Liver (tissue), 9 donors: ENCODE results near the gene HIP1. TPM values are rescaled to one million over a fixed set of nuclear protein-coding genes. Genes with fewer than 3 reads are reported as not detected.
"Not testable (repeated sequence)": the region's sequence is repeated elsewhere in the genome, so short reads cannot be mapped to it uniquely, and the experiment has no call there.

Experiments
- DNase-seq: peaks from one replicate; pipeline ENCODE4 v3.0.0-alpha.2; 2017; ENCODE audit warnings: low spot score
- H3K27ac ChIP-seq, 2 donors: one replicate each; pipeline ENCODE4 v1.7.0; 2013; ENCODE audit warnings: inconsistent platforms in 2 of 2, low read length in 2 of 2, control low read depth in 1 of 2, low read depth in 1 of 2, mild to moderate bottlenecking in 1 of 2
- H3K27me3 ChIP-seq, 4 donors: one replicate each; pipeline versions ENCODE4 v1.6.1 to v1.7.0; 2013; ENCODE audit warnings: low read length in 3 of 4, inconsistent platforms in 1 of 4, mild to moderate bottlenecking in 1 of 4, moderate library complexity in 1 of 4; ENCODE audit not compliant: control insufficient read depth in 4 of 4, insufficient read depth in 4 of 4
- H3K36me3 ChIP-seq, 4 donors: one replicate each; pipeline versions ENCODE4 v1.6.1 to v1.7.0; 2013; ENCODE audit warnings: low read length in 3 of 4, mild to moderate bottlenecking in 3 of 4, low read depth in 1 of 4, moderate library complexity in 1 of 4; ENCODE audit not compliant: control insufficient read depth in 4 of 4, insufficient read depth in 3 of 4
- H3K4me1 ChIP-seq, 4 donors: one replicate each; pipeline versions ENCODE4 v1.6.1 to v1.7.0; 2013; ENCODE audit warnings: low read length in 3 of 4, mild to moderate bottlenecking in 3 of 4, moderate library complexity in 1 of 4; ENCODE audit not compliant: control insufficient read depth in 4 of 4, insufficient read depth in 4 of 4
- H3K4me3 ChIP-seq, 3 donors: one replicate each; pipeline versions ENCODE4 v1.6.1 to v1.7.0; 2013; ENCODE audit warnings: low read length in 3 of 3, control low read depth in 1 of 3, low read depth in 1 of 3, mild to moderate bottlenecking in 1 of 3
- H3K9ac ChIP-seq, 2 donors: one replicate each; pipeline ENCODE4 v1.7.0; 2013; ENCODE audit warnings: low read length in 2 of 2, mild to moderate bottlenecking in 2 of 2, moderate library complexity in 2 of 2, control low read depth in 1 of 2, low read depth in 1 of 2
- H3K9me3 ChIP-seq, 4 donors: one replicate each; pipeline versions ENCODE4 v1.6.1 to v1.7.0; 2013; ENCODE audit warnings: low read length in 3 of 4; ENCODE audit not compliant: control insufficient read depth in 4 of 4
- EGR1 ChIP-seq, 2 donors: IDR thresholded peaks; 2 replicates each; pipeline ENCODE4 v1.6.1; 2016 to 2018; ENCODE audit warnings: antibody characterized with exemption in 2 of 2, low read depth in 2 of 2
- FOXA1 ChIP-seq: IDR thresholded peaks from 2 replicates; pipeline ENCODE4 v1.6.1; 2016; ENCODE audit warnings: antibody characterized with exemption
- GABPA ChIP-seq, 2 donors: IDR thresholded peaks in 1 of 2; conservative IDR thresholded peaks in 1 of 2; 2 replicates each; pipeline ENCODE4 v1.6.1; 2016; ENCODE audit warnings: antibody characterized with exemption in 2 of 2, mild to moderate bottlenecking in 1 of 2, moderate library complexity in 1 of 2
- HNF4A ChIP-seq, 2 donors: conservative IDR thresholded peaks; 2 replicates each; pipeline ENCODE4 v1.6.1; 2016; ENCODE audit warnings: antibody characterized with exemption in 2 of 2, mild to moderate bottlenecking in 2 of 2
- HNF4G ChIP-seq: IDR thresholded peaks from 2 replicates; pipeline ENCODE4 v1.6.1; 2016; ENCODE audit warnings: antibody characterized with exemption
- JUND ChIP-seq, 2 donors: IDR thresholded peaks; 2 replicates each; pipeline ENCODE4 v1.6.1; 2016; ENCODE audit warnings: antibody characterized with exemption in 2 of 2
- NR2F2 ChIP-seq: IDR thresholded peaks from 2 replicates; pipeline ENCODE4 v1.6.1; 2016; ENCODE audit warnings: antibody characterized with exemption
- RAD21 ChIP-seq, 2 donors: IDR thresholded peaks; 2 replicates each; pipeline ENCODE4 v1.6.1; 2016; ENCODE audit warnings: antibody characterized with exemption in 2 of 2, mild to moderate bottlenecking in 2 of 2
- RXRA ChIP-seq, 2 donors: IDR thresholded peaks; 2 replicates each; pipeline ENCODE4 v1.6.1; 2017 to 2018; ENCODE audit warnings: antibody characterized with exemption in 2 of 2, mild to moderate bottlenecking in 1 of 2
- SP1 ChIP-seq: IDR thresholded peaks from 2 replicates; pipeline ENCODE4 v1.6.1; 2018; ENCODE audit warnings: antibody characterized with exemption, mild to moderate bottlenecking
- TAF1 ChIP-seq: conservative IDR thresholded peaks from 2 replicates; pipeline ENCODE4 v1.6.1; 2016; ENCODE audit warnings: antibody characterized with exemption, mild to moderate bottlenecking
- YY1 ChIP-seq: IDR thresholded peaks from 2 replicates; pipeline ENCODE4 v1.6.1; 2016; ENCODE audit warnings: antibody characterized with exemption, mild to moderate bottlenecking
- WGBS: extraction: QIAGEN DNeasy Blood & Tissue Kit; methylation state at CpG from one replicate; pipeline ENCODE4 v1.1.7; 2013; 5-methylcytosine and 5-hydroxymethylcytosine counted together
- polyA plus RNA-seq, 2 donors: library from polyadenylated mRNA; stranded (reverse) in 1 of 2; unstranded in 1 of 2; fragments of 200-250 nt in 1 of 2; fragments of >200 nt in 1 of 2; fragmentation: Nextera tagmentation in 1 of 2; extraction: Ambion mirVana in 1 of 2; gene quantifications; one replicate each; pipeline versions ENCODE4 v1.2.1 to v1.2.3, GENCODE V29; 2013 to 2015
- total RNA-seq, 2 donors: library from RNA; depleted of rRNA; stranded (reverse); fragments of >200 nt; gene quantifications; one replicate each; pipeline ENCODE4 v1.2.3, GENCODE V29; 2014
- TF ChIP-seq, protein P1 (sequence below): fragments of 150-350 bp; IDR thresholded peaks from 2 replicates; pipeline ENCODE4 v1.5.1; 2017; ENCODE audit warnings: improper control_type of control experiment, low read depth, low read length; ENCODE audit not compliant: missing input control
- TF ChIP-seq, protein P2 (sequence below): IDR thresholded peaks from 2 replicates; pipeline ENCODE4 v1.6.1; 2016; ENCODE audit warnings: antibody characterized with exemption, mild to moderate bottlenecking
- TF ChIP-seq, protein P3 (sequence below): IDR thresholded peaks from 2 replicates; pipeline ENCODE4 v1.6.1; 2016; ENCODE audit warnings: antibody characterized with exemption
- TF ChIP-seq, protein P4 (sequence below): IDR thresholded peaks from 2 replicates; pipeline ENCODE4 v1.6.1; 2016; ENCODE audit warnings: antibody characterized with exemption
- TF ChIP-seq, protein P5 (sequence below): IDR thresholded peaks from 2 replicates; pipeline ENCODE4 v1.6.1; 2016; ENCODE audit warnings: antibody characterized with exemption
- donor health status: healthy.
- donor health status: healthy.
- donor health status: healthy.
- donor health status: healthy.
- donor health status: healthy.

HIP1 gene
- total and polyA plus RNA-seq, 4 donors: 3.8 to 13.6 (median 7.8) TPM

DNA sequence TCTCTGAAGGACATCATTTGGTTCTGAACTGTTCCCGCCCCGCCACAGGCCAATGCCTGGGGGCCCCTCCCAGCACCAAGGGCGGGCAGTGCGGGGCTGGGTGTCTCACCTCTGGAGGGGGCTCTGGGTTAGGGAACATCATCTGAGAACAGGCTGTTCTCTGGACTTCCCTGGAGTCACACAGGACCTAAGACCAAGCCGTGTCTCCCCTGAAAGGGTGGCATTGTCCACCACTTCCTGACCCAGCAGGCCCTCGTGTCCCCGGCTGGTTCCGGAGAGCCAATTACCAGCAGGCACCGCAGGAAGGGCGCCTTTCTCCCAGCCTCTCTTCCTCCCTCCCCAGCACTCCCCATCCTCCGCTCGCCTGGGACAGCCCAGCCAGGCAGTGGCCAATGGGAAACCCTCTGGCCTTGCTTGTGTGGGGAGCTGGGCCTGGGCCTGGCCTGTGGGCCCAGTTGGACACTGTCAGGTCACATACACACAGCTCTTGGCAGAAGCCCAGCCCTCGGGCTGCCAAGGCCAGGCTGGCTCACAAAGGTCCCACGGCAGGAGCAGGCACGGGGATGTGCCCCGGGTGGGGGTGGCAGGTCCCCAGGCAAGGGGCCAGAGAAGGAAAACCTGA, 127.1 kb downstream of the HIP1 start (continued):
- TF ChIP-seq, protein P1, sequence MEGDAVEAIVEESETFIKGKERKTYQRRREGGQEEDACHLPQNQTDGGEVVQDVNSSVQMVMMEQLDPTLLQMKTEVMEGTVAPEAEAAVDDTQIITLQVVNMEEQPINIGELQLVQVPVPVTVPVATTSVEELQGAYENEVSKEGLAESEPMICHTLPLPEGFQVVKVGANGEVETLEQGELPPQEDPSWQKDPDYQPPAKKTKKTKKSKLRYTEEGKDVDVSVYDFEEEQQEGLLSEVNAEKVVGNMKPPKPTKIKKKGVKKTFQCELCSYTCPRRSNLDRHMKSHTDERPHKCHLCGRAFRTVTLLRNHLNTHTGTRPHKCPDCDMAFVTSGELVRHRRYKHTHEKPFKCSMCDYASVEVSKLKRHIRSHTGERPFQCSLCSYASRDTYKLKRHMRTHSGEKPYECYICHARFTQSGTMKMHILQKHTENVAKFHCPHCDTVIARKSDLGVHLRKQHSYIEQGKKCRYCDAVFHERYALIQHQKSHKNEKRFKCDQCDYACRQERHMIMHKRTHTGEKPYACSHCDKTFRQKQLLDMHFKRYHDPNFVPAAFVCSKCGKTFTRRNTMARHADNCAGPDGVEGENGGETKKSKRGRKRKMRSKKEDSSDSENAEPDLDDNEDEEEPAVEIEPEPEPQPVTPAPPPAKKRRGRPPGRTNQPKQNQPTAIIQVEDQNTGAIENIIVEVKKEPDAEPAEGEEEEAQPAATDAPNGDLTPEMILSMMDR: peak; percentile 3

DNA sequence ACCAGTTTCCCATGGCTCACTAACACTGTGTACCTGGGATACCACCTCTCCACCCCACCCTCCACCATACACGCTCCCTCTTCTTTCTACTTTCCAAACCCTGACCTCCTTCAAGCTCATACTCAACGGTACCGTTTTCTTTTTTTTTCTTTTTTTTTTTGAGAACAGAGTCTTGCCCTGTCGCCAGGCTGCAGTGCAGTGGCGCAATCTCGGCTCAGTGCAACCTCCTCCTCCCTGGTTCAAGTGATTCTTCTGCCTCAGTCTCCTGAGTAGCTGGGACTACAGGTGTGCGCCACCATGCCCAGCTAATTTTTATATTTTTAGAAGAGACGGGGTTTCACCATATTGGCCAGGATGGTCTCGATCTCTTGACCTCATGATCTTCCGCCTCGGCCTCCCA, 129.3 kb downstream of the HIP1 start:
- not testable (repeated sequence) for H3K9ac ChIP-seq, H3K27ac ChIP-seq, DNase-seq, H3K36me3 ChIP-seq, H3K27me3 ChIP-seq, H3K4me1 ChIP-seq, H3K4me3 ChIP-seq, H3K9me3 ChIP-seq
- 90% methylated on average over 11 of the region's 11 CpGs for WGBS

DNA sequence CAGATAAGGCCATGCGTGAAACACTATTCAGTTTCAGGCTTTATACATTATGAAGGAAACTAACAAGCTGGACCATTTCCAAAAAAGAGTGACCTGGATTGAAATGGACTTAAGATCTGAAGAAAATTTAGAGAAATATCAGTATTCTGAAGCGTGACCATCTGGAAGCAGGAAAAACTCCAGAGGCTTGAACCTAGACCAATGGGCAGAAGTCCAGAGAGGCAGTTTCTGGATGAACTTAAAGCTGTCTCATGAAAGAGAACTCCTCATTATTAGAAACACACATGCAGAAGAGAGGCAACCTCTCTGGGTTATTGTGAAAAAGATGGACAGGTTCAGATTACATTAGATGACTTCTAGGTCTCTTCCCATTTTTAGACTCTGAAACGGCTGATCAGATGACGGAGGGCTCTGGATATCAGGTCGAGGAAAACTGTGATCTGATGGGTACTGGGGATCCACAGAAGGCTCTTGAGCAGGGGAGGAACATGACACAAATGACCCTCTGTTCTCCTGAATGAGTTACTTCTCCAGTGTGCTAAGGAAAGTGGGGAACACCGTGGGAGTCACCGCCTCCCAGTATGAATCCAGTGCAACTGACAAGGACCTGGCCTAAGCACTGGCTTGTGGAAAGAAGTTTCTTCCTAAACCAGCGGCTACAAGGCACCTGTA, 130.2 kb downstream of the HIP1 start:
- WGBS: 91% methylated on average over 8 of the region's 8 CpGs
- H3K9me3 ChIP-seq: no peaks in the 10 kb centered on the region
- H3K4me1 ChIP-seq: peaks cover 0 to 10% (median 4%) of the 10 kb centered on the region in 4 donors
- no peak overlapping the region for H3K27ac ChIP-seq
- H3K9ac ChIP-seq: no peak overlapping the region
- no peak overlapping the region for H3K4me3 ChIP-seq
- DNase-seq: no peak
- H3K27me3 ChIP-seq: no peaks in the 10 kb centered on the region
- H3K36me3 ChIP-seq: no peaks in the 10 kb centered on the region
- TF ChIP-seq, protein P2, sequence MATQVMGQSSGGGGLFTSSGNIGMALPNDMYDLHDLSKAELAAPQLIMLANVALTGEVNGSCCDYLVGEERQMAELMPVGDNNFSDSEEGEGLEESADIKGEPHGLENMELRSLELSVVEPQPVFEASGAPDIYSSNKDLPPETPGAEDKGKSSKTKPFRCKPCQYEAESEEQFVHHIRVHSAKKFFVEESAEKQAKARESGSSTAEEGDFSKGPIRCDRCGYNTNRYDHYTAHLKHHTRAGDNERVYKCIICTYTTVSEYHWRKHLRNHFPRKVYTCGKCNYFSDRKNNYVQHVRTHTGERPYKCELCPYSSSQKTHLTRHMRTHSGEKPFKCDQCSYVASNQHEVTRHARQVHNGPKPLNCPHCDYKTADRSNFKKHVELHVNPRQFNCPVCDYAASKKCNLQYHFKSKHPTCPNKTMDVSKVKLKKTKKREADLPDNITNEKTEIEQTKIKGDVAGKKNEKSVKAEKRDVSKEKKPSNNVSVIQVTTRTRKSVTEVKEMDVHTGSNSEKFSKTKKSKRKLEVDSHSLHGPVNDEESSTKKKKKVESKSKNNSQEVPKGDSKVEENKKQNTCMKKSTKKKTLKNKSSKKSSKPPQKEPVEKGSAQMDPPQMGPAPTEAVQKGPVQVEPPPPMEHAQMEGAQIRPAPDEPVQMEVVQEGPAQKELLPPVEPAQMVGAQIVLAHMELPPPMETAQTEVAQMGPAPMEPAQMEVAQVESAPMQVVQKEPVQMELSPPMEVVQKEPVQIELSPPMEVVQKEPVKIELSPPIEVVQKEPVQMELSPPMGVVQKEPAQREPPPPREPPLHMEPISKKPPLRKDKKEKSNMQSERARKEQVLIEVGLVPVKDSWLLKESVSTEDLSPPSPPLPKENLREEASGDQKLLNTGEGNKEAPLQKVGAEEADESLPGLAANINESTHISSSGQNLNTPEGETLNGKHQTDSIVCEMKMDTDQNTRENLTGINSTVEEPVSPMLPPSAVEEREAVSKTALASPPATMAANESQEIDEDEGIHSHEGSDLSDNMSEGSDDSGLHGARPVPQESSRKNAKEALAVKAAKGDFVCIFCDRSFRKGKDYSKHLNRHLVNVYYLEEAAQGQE: no peak
- no peak for TF ChIP-seq NR2F2
- TF ChIP-seq, protein P3, sequence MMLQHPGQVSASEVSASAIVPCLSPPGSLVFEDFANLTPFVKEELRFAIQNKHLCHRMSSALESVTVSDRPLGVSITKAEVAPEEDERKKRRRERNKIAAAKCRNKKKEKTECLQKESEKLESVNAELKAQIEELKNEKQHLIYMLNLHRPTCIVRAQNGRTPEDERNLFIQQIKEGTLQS: no peak
- TF ChIP-seq, protein P4, sequence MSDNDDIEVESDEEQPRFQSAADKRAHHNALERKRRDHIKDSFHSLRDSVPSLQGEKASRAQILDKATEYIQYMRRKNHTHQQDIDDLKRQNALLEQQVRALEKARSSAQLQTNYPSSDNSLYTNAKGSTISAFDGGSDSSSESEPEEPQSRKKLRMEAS: no peak
- TF ChIP-seq TAF1: no peak
- TF ChIP-seq FOXA1: no peak
- no peak for TF ChIP-seq HNF4A (conservative IDR thresholded peaks at IDR 0.05)
- no peak for TF ChIP-seq YY1
- TF ChIP-seq, protein P5, sequence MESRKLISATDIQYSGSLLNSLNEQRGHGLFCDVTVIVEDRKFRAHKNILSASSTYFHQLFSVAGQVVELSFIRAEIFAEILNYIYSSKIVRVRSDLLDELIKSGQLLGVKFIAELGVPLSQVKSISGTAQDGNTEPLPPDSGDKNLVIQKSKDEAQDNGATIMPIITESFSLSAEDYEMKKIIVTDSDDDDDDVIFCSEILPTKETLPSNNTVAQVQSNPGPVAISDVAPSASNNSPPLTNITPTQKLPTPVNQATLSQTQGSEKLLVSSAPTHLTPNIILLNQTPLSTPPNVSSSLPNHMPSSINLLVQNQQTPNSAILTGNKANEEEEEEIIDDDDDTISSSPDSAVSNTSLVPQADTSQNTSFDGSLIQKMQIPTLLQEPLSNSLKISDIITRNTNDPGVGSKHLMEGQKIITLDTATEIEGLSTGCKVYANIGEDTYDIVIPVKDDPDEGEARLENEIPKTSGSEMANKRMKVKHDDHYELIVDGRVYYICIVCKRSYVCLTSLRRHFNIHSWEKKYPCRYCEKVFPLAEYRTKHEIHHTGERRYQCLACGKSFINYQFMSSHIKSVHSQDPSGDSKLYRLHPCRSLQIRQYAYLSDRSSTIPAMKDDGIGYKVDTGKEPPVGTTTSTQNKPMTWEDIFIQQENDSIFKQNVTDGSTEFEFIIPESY: no peak
- no peak for TF ChIP-seq JUND (IDR thresholded peaks at IDR 0.05)
- TF ChIP-seq, protein P1: no peak
- no peak for TF ChIP-seq EGR1 (IDR thresholded peaks at IDR 0.05; ENCODE audit: low read depth in 2 of 2)
- no peak for TF ChIP-seq GABPA (IDR thresholded peaks at IDR 0.05 in 1 of 2, conservative IDR thresholded peaks at IDR 0.05 in 1 of 2)
- TF ChIP-seq RXRA (IDR thresholded peaks at IDR 0.05): no peak
- no peak for TF ChIP-seq HNF4G
- TF ChIP-seq SP1: no peak
- TF ChIP-seq RAD21 (IDR thresholded peaks at IDR 0.05): no peak
